Gastrocnemius medialis (tissue), 4 donors: ENCODE results near the gene RBM23. TPM values are rescaled to one million over a fixed set of nuclear protein-coding genes. Genes with fewer than 3 reads are reported as not detected.

Experiments used
- ATAC-seq, 2 donors: fragments of 150-250 bp; one replicate each; pipeline ENCODE4 v1.9.1; 2016
- DNase-seq, 2 donors: peaks; one replicate each; pipeline ENCODE4 v3.0.0-alpha.2; 2019
- H3K27ac ChIP-seq, 4 donors: fragments of 200-600 bp; sonication (generic); 1 replicate in 1 of 4; 2 replicates in 3 of 4; pipeline ENCODE4 v1.5.1; 2016 to 2018; ENCODE audit warnings: mild to moderate bottlenecking in 2 of 4, moderate library complexity in 1 of 4
- H3K27me3 ChIP-seq, 3 donors: fragments of 200-600 bp; sonication (generic) in 2 of 3; 1 replicate in 1 of 3; 2 replicates in 2 of 3; pipeline versions ENCODE4 v1.5.1 to v1.6.0; 2016 to 2019; ENCODE audit warnings: mild to moderate bottlenecking in 1 of 3, moderate library complexity in 1 of 3
- H3K36me3 ChIP-seq, 2 donors: fragments of 200-600 bp; sonication (generic) in 1 of 2; one replicate each; pipeline ENCODE4 v1.5.1; 2017 to 2018
- H3K4me1 ChIP-seq, 2 donors: fragments of 200-600 bp; sonication (generic) in 1 of 2; one replicate each; pipeline ENCODE4 v1.5.1; 2016 to 2017; ENCODE audit warnings: mild to moderate bottlenecking in 2 of 2
- H3K4me3 ChIP-seq, 4 donors: fragments of 200-600 bp; sonication (generic) in 3 of 4; 1 replicate in 1 of 4; 2 replicates in 3 of 4; pipeline ENCODE4 v1.5.1; 2016 to 2019; ENCODE audit warnings: mild to moderate bottlenecking in 2 of 4
- H3K9me3 ChIP-seq, 3 donors: fragments of 200-600 bp; sonication (generic) in 2 of 3; 1 replicate in 1 of 3; 2 replicates in 2 of 3; pipeline ENCODE4 v1.5.1; 2016 to 2019
- CTCF ChIP-seq, 5 experiments: fragments of 450-650 bp in 3 of 5; fragments of 200-600 bp in 2 of 5; sonication (generic) in 2 of 5; IDR thresholded peaks in 4 of 5; conservative IDR thresholded peaks in 1 of 5; 1 replicate in 4 of 5; 2 replicates in 1 of 5; pipeline ENCODE4 v1.5.1; 2016 to 2019; ENCODE audit warnings: antibody characterized with exemption in 5 of 5, mild to moderate bottlenecking in 3 of 5, moderate library complexity in 3 of 5
- POLR2A ChIP-seq, 2 donors: fragments of 450-650 bp; IDR thresholded peaks; one replicate each; pipeline ENCODE4 v1.6.1; 2017; ENCODE audit warnings: antibody characterized with exemption in 2 of 2, mild to moderate bottlenecking in 2 of 2, moderate library complexity in 2 of 2
- in situ Hi-C, 4 donors: fragments of 200-750 bp; cut with MboI; loops; one replicate each; pipeline versions ENCODE4 v1.15.0 to v1.8.0; 2017; ENCODE audit warnings: low sequenced_read_pairs in 4 of 4
- intact Hi-C: fragments of 100-400 bp; cut with DNase I; formaldehyde crosslinking; loops from one replicate; pipeline ENCODE4 v1.15.1; 2023; ENCODE audit warnings: low total_unique reads
- total RNA-seq, 4 donors: library from RNA; depleted of rRNA; stranded (reverse); fragments of >200 nt; gene quantifications; one replicate each; pipeline versions ENCODE4 v1.1.0 to v1.2.3, GENCODE V29; 2016

Gene RBM23
- total RNA-seq, 4 donors from 2014 or later: 37.7 to 83.3 (median 62.1) TPM

DNA sequence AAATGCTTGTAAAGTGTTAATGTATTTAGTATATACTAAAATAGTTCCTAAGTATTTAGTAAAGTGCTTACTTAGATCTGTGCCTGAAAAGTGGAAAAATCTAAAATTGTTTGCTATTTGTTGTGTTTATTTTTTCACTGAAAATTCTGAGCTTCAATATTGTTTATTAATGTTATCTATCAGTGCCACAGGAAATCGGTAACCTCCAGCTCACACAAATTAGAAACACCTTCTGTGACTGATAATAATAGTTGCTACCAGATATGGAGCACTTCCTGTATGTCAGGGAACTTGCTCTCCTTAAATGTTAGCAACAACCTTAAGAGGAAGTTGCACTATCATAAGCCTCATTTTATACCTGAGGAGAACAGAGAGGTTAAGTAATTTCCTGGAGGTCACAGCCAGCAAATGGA, 48.1 kb downstream of the RBM23 start:
- Histone ChIP-seq H3K4me3 (peak overlapping the region; percentile 89 to 100 (median 96)), H3K9me3 (no peaks in the 10 kb centered on the region), H3K27ac (peak overlapping the region; percentile 98 to 100 (median 99)), H3K4me1 (peaks cover 16 to 22% of the 10 kb centered on the region in 2 donors), H3K36me3 (peaks cover 0 to 28% of the 10 kb centered on the region in 2 donors), H3K27me3 (no peaks in the 10 kb centered on the region)
- in situ Hi-C loops: loop anchor here in 3 of 4 donors (25.0 kb wide), 2 partner anchors 309 to 484 kb away; no protein-coding TSS in a partner anchor
- DNase-seq (no peak), ATAC-seq (peak; percentile 48 to 55)
- intact Hi-C loops: loop anchor here (1.0 to 5.0 kb wide), 5 partner anchors 18 to 272 kb away; partner anchors contain the start of genes ABHD4, MRPL52, PRMT5 and RBM23
- TF ChIP-seq POLR2A (IDR thresholded peaks at IDR 0.05) (no peak), CTCF (IDR thresholded peaks at IDR 0.05 in 4 of 5, conservative IDR thresholded peaks at IDR 0.05 in 1 of 5) (no peak)

- H3K27ac ChIP-seq: no peak overlapping the region
- no peak for TF ChIP-seq CTCF (IDR thresholded peaks at IDR 0.05 in 4 of 5, conservative IDR thresholded peaks at IDR 0.05 in 1 of 5)
- no peak for TF ChIP-seq POLR2A (IDR thresholded peaks at IDR 0.05)
- H3K9me3 ChIP-seq: no peaks in the 10 kb centered on the region
- H3K36me3 ChIP-seq: no peaks in the 10 kb centered on the region
- no peak overlapping the region for H3K4me3 ChIP-seq
- H3K27me3 ChIP-seq: no peaks in the 10 kb centered on the region
- DNase-seq (no peak), ATAC-seq (no peak)
- in situ Hi-C loops: loop anchor here in 3 of 4 donors (25.0 kb wide), 2 partner anchors 305 to 480 kb away; no protein-coding TSS in a partner anchor
- peaks cover 8 to 12% of the 10 kb centered on the region in 2 donors for H3K4me1 ChIP-seq
- intact Hi-C loops: no loop called here
Observed at GRCh38 chr14:22866874-22867273, 52.1 kb downstream of the RBM23 start.

GRCh38 chr14:22865424-22866405, 53.2 kb downstream of the RBM23 start:
- TF ChIP-seq POLR2A (IDR thresholded peaks at IDR 0.05): no peak
- TF ChIP-seq CTCF (IDR thresholded peaks at IDR 0.05 in 4 of 5, conservative IDR thresholded peaks at IDR 0.05 in 1 of 5): no peak
- Histone ChIP-seq H3K4me1 (peaks cover 5 to 8% of the 10 kb centered on the region in 2 donors), H3K27me3 (no peaks in the 10 kb centered on the region), H3K27ac (no peak overlapping the region), H3K9me3 (no peaks in the 10 kb centered on the region), H3K4me3 (no peak overlapping the region), H3K36me3 (no peaks in the 10 kb centered on the region)
- DNase-seq (no peak), ATAC-seq (no peak)
- intact Hi-C loops (no loop called here), in situ Hi-C loops (loop anchor here in 3 of 4 donors (25.0 kb wide), 2 partner anchors 303 to 478 kb away; no protein-coding TSS in a partner anchor)

GRCh38 chr14:22864979-22865378, 54.0 kb downstream of the RBM23 start:
- Histone ChIP-seq H3K27ac (no peak overlapping the region), H3K27me3 (no peaks in the 10 kb centered on the region), H3K4me3 (no peak overlapping the region), H3K4me1 (peaks cover 0 to 1% of the 10 kb centered on the region in 2 donors), H3K9me3 (no peaks in the 10 kb centered on the region), H3K36me3 (no peaks in the 10 kb centered on the region)
- DNase-seq (no peak), ATAC-seq (no peak)
- intact Hi-C loops (no loop called here), in situ Hi-C loops (loop anchor here in 3 of 4 donors (25.0 kb wide), 2 partner anchors 303 to 478 kb away; no protein-coding TSS in a partner anchor)
- TF ChIP-seq POLR2A (IDR thresholded peaks at IDR 0.05): no peak
- no peak for TF ChIP-seq CTCF (IDR thresholded peaks at IDR 0.05 in 4 of 5, conservative IDR thresholded peaks at IDR 0.05 in 1 of 5)
